ENCODE results near the gene FCN3. TPM values are rescaled to one million over a fixed set of nuclear protein-coding genes. Genes with fewer than 3 reads are reported as not detected.

The FCN3 gene
- polyA plus RNA-seq, 3 donors from 2014 or later, result not detected

- peak overlapping the region in 4 of 6 donors; percentile 2 to 77 (median 44) for H3K27ac Mint-ChIP-seq
- H3K9me3 Mint-ChIP-seq, result no peaks in the 10 kb centered on the region
- peaks cover 6 to 24% (median 9%) of the 10 kb centered on the region in 3 donors for H3K36me3 Mint-ChIP-seq
- peaks cover 60 to 69% of the 10 kb centered on the region in 2 donors for H3K4me1 Mint-ChIP-seq
- H3K27me3 Mint-ChIP-seq (ENCODE audit: low read depth in 3 of 3), result peaks cover 0 to 1% (median 0%) of the 10 kb centered on the region in 3 donors
- no peak overlapping the region for H3K4me3 Mint-ChIP-seq
- DNase-seq, result no peak
Observed at GRCh38 chr1:27330786-27331185, 43.8 kb downstream of the FCN3 start.

DNA sequence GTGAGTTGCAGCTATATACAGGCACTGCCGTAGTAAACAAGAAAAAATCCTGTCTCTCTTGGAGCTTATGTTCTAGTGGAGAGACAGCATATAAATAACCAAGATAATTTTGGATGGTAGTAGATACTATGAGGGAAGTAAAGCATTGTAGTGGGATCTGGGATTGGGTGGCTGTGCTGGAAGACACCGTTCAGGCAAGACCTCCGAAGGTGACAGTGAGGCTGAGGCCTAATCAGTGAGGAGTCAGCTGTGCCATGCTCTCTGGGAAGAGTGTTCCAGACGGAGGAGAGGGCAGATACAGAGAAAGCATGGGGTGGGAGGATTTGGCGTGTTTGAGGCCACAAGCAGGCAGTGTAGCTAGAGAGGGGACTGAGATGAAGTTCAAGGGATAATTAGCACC, 46.7 kb downstream of the FCN3 start:
- peak overlapping the region in 3 of 6 donors; percentile 16 to 74 (median 71) for H3K27ac Mint-ChIP-seq
- no peaks in the 10 kb centered on the region for H3K9me3 Mint-ChIP-seq
- no peak for DNase-seq
- peaks cover 74 to 90% of the 10 kb centered on the region in 2 donors for H3K4me1 Mint-ChIP-seq
- H3K27me3 Mint-ChIP-seq (ENCODE audit: low read depth in 3 of 3), result peaks cover 0 to 1% (median 0%) of the 10 kb centered on the region in 3 donors
- H3K4me3 Mint-ChIP-seq, result no peak overlapping the region
- peaks cover 2 to 19% (median 6%) of the 10 kb centered on the region in 3 donors for H3K36me3 Mint-ChIP-seq

DNA sequence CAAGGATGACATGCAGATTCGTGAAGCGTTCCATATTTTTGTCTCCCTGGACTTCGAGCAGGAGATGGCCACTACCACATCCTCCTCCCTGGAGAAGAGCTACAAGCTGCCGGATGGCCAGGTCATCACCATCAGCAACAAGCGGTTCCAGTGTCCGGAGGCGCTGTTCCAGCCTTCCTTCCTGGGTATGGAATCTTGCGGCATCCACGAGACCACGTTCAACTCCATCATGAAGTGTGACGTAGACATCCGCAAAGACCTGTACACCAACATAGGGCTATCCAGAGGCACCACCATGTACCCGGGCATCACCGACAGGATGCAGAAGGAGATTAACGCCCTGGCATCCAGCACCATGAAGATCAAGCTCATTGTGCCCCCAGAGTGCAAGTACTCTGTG, 49.3 kb downstream of the FCN3 start:
- Mint-ChIP-seq H3K27ac (peak overlapping the region in 2 of 6 donors; percentile 20 to 68), H3K4me1 (peaks cover 64 to 79% of the 10 kb centered on the region in 2 donors), H3K9me3 (no peaks in the 10 kb centered on the region), H3K36me3 (peaks cover 0 to 15% (median 6%) of the 10 kb centered on the region in 3 donors), H3K27me3 (ENCODE audit: low read depth in 3 of 3) (peaks cover 0 to 10% (median 5%) of the 10 kb centered on the region in 3 donors), H3K4me3 (peak overlapping the region in 1 of 5 donors; percentile 12)
- DNase-seq, result no peak

DNA sequence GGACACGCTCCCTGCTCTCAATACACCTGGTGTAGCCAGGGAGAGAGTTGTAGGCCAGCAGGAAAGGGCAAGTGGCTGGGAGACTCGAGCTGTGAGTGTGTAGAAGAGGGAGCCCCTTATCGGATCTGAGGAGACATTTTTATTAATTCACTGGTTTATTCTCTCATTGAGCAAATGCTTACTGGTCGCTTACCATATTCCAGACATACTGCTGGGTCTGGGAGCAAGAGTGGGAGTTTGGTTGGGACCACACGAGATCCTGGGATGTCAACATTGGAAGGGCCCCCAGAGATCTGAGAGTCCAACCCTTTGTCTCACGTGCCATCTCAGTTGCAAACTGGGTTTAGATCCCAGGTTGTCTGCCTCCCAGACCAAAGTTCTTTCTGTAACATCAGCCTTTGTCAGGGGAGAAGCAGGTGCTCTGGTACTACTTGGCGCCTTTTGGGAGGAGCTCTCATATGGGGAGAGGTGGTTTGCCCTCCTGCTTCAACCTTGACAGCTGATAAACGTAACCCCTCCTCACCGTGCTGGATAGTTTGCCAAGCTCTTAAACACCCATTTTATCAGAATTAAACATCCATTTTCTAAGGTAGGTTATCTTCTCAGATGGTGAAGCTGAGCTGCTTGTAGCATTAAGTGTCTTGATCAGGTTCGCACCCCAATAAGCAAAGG, 51.9 kb downstream of the FCN3 start:
- Mint-ChIP-seq H3K9me3 (peaks cover 0 to 2% (median 0%) of the 10 kb centered on the region in 6 donors), H3K4me3 (peak overlapping the region; percentile 94 to 97 (median 96)), H3K27ac (peak overlapping the region; percentile 93 to 97 (median 95)), H3K4me1 (peaks cover 51 to 60% of the 10 kb centered on the region in 2 donors), H3K27me3 (ENCODE audit: low read depth in 3 of 3) (peaks cover 0 to 18% (median 5%) of the 10 kb centered on the region in 3 donors), H3K36me3 (peaks cover 0 to 15% (median under 1%) of the 10 kb centered on the region in 3 donors)
- DNase-seq, result no peak

DNA sequence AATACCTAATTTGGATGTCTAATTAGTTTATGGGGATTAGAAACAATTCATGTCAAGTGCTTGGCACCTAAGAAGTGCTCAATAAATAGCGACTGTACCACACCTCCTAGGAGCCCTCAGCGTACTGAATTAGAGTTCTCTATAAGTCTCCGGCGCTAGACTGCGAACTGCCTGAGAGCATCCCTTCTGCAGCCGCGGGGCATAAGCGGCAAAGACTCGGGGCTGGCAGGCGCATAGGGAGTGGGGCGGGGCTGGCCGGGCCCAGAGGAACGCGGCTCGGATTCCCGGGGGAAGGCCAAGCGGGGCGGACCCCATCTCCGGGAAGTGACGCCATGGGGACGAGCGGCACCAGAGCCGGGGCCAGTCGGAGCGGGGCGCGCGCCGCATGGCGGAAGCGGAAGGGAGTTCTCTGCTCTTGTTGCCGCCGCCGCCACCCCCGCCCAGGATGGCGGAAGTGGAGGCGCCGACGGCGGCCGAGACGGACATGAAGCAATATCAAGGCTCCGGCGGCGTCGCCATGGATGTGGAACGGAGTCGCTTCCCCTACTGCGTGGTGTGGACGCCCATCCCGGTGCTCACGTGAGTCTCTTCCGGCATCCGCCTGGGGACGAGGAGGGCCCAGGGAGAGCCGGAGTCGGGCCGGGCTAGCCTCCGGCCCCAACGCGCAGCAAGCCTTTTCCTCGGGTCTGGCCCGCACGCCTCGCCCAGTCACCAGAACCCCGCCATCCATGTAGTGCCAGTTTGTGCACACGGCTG, 52.6 kb downstream of the FCN3 start, which contains the start of gene TMEM222:
Gene TMEM222 (plus strand): TSS at position 351 of the 756 bp plus-strand sequence. CDS start 35 bp downstream, at position 386.
- Mint-ChIP-seq H3K36me3 (peaks cover 0 to 15% (median 0%) of the 10 kb centered on the region in 3 donors), H3K4me1 (peaks cover 49 to 55% of the 10 kb centered on the region in 2 donors), H3K4me3 (peak within 1 kb of the TSS; percentile 94 to 97 (median 96)), H3K9me3 (peaks cover 0 to 2% (median 0%) of the 10 kb centered on the region in 6 donors), H3K27ac (peak within 1 kb of the TSS; percentile 93 to 97 (median 95)), H3K27me3 (ENCODE audit: low read depth in 3 of 3) (peaks cover 0 to 18% (median 5%) of the 10 kb centered on the region in 3 donors)
- DNase-seq, result peak; percentile 96 to 97 (median 97)

Other genes with a start within 250 kb of the FCN3 start
- 10 to 100 TPM in 1 of 3 donors, 1 to 10 TPM in 2; 3.2 to 17.3 (median 3.7) TPM for gene SLC9A1, start 219.7 kb downstream of the FCN3 start, polyA plus RNA-seq
- gene WDTC1, start 140.2 kb downstream of the FCN3 start, polyA plus RNA-seq, result 10 to 100 TPM in 1 of 3 donors, 1 to 10 TPM in 2; 3.2 to 16.4 (median 5.6) TPM
- 10 to 100 TPM; 56.0 to 99.3 (median 69.8) TPM for gene TMEM222, start 52.7 kb downstream of the FCN3 start, polyA plus RNA-seq
- 100 to 1,000 TPM; 157 to 211 (median 158) TPM for gene SYTL1, start 32.8 kb downstream of the FCN3 start, polyA plus RNA-seq
- gene MAP3K6, start 7.9 kb downstream of the FCN3 start, polyA plus RNA-seq, result 1 to 10 TPM; 2.0 to 5.1 (median 3.6) TPM
- not detected for gene CD164L2, start 8.5 kb upstream of the FCN3 start, polyA plus RNA-seq
- gene GPR3, start 17.8 kb upstream of the FCN3 start, polyA plus RNA-seq, result not detected
- gene WASF2, start 115.3 kb upstream of the FCN3 start, polyA plus RNA-seq, result 10 to 100 TPM; 36.6 to 90.0 (median 39.5) TPM
- gene AHDC1, start 229.3 kb upstream of the FCN3 start, polyA plus RNA-seq, result 1 to 10 TPM in 2 of 3 donors, not detected in 1; 1.2 to 6.3 TPM